HFFc6 (cell line): ENCODE measurements around the gene RBM5. TPM values are rescaled to one million over a fixed set of nuclear protein-coding genes. Genes with fewer than 3 reads are reported as not detected.
"Not testable (repeated sequence)": the region's sequence is repeated elsewhere in the genome, so short reads cannot be mapped to it uniquely, and the experiment has no call there.

Experiments used
- DNase-seq: peaks from one replicate; pipeline ENCODE4 v3.0.0-alpha.2; 2018
- H3K27ac Mint-ChIP-seq: 2 replicates; pipeline ENCODE4 v1.8.0; 2020; ENCODE audit warnings: mild to moderate bottlenecking, mixed read lengths
- H3K27me3 Mint-ChIP-seq: 2 replicates; pipeline ENCODE4 v1.8.0; 2021; ENCODE audit warnings: mild to moderate bottlenecking, moderate library complexity, mixed read lengths; ENCODE audit not compliant: insufficient read depth
- H3K36me3 Mint-ChIP-seq: 2 replicates; pipeline ENCODE4 v1.8.0; 2021; ENCODE audit warnings: low read depth, mixed read lengths
- H3K4me1 Mint-ChIP-seq: 2 replicates; pipeline ENCODE4 v1.8.0; 2020; ENCODE audit warnings: low read depth, mixed read lengths
- H3K4me3 Mint-ChIP-seq: 2 replicates; pipeline ENCODE4 v1.8.0; 2020; ENCODE audit warnings: mild to moderate bottlenecking, moderate library complexity, mixed read lengths
- H3K9me3 Mint-ChIP-seq: 2 replicates; pipeline ENCODE4 v1.8.0; 2020; ENCODE audit warnings: mild to moderate bottlenecking, mixed read lengths
- CTCF ChIP-seq: fragments of 200-600 bp; sonication (generic); IDR thresholded peaks from 2 replicates; pipeline ENCODE4 v1.5.0; 2021; ENCODE audit warnings: antibody characterized with exemption, mild to moderate bottlenecking
- total RNA-seq, 6 experiments: library from RNA; stranded (reverse); fragmentation: NEBNext Ultra II Directional; extraction: Animal tissue kit (Norgen Biotek cat#: 25700); gene quantifications; 2 replicates in 1 of 6; 3 replicates in 5 of 6; pipeline ENCODE4 v1.2.3, GENCODE V29; 2021

Gene RBM5
- total RNA-seq, 6 experiments from 2014 or later: 69.3 to 83.8 (median 78.5) TPM

GRCh38 chr3:50068134-50068533 lies 20.6 kb upstream of the RBM5 start:
- no peaks in the 10 kb centered on the region for H3K27me3 Mint-ChIP-seq
- peak; percentile 38 for DNase-seq
- peaks cover 15% of the 10 kb centered on the region for H3K4me1 Mint-ChIP-seq
- H3K27ac Mint-ChIP-seq: peak overlapping the region; percentile 45; the same call in 1 of the 2 replicates
- peaks cover 48% of the 10 kb centered on the region for H3K36me3 Mint-ChIP-seq
- no peak overlapping the region for H3K4me3 Mint-ChIP-seq
- H3K9me3 Mint-ChIP-seq: no peaks in the 10 kb centered on the region
- TF ChIP-seq CTCF: no peak

- TF ChIP-seq CTCF: no peak
- H3K4me3 Mint-ChIP-seq: no peak overlapping the region
- H3K4me1 Mint-ChIP-seq: no peaks in the 10 kb centered on the region
- no peak overlapping the region for H3K27ac Mint-ChIP-seq
- peaks cover 26% of the 10 kb centered on the region for H3K36me3 Mint-ChIP-seq
- no peaks in the 10 kb centered on the region for H3K9me3 Mint-ChIP-seq
- DNase-seq: no peak
- peaks cover 4% of the 10 kb centered on the region for H3K27me3 Mint-ChIP-seq
Measured at GRCh38 chr3:50078091-50078490, 10.6 kb upstream of the RBM5 start.

GRCh38 chr3:50078622-50079021 lies 10.1 kb upstream of the RBM5 start:
- H3K9me3 Mint-ChIP-seq: no peaks in the 10 kb centered on the region
- peaks cover 20% of the 10 kb centered on the region for H3K36me3 Mint-ChIP-seq
- no peak overlapping the region for H3K27ac Mint-ChIP-seq
- no peak for DNase-seq
- H3K4me1 Mint-ChIP-seq: no peaks in the 10 kb centered on the region
- peaks cover 4% of the 10 kb centered on the region for H3K27me3 Mint-ChIP-seq
- no peak for TF ChIP-seq CTCF
- H3K4me3 Mint-ChIP-seq: no peak overlapping the region

GRCh38 chr3:50084951-50085350 lies 3.8 kb upstream of the RBM5 start:
- H3K27ac Mint-ChIP-seq, H3K9me3 Mint-ChIP-seq, H3K4me3 Mint-ChIP-seq, H3K4me1 Mint-ChIP-seq, DNase-seq, H3K27me3 Mint-ChIP-seq: not testable (repeated sequence)
- H3K36me3 Mint-ChIP-seq: peaks cover 15% of the 10 kb centered on the region

GRCh38 chr3:50089609-50089945 lies 858 bp downstream of the RBM5 start:
- Mint-ChIP-seq H3K4me3 (peak overlapping the region; percentile 99), H3K36me3 (peaks cover 40% of the 10 kb centered on the region), H3K9me3 (peaks cover 3% of the 10 kb centered on the region; the same call in 1 of the 2 replicates), H3K4me1 (peaks cover 26% of the 10 kb centered on the region), H3K27ac (peak overlapping the region; percentile 99), H3K27me3 (no peaks in the 10 kb centered on the region)
- no peak for DNase-seq
- TF ChIP-seq CTCF: no peak

GRCh38 chr3:50090984-50091383 lies 2.3 kb downstream of the RBM5 start:
- DNase-seq: no peak
- H3K36me3 Mint-ChIP-seq: peaks cover 52% of the 10 kb centered on the region
- H3K27me3 Mint-ChIP-seq: no peaks in the 10 kb centered on the region
- no peak for TF ChIP-seq CTCF
- H3K27ac Mint-ChIP-seq: peak overlapping the region; percentile 99
- H3K4me3 Mint-ChIP-seq: peak overlapping the region; percentile 99
- H3K4me1 Mint-ChIP-seq: peaks cover 34% of the 10 kb centered on the region
- peaks cover 3% of the 10 kb centered on the region; the same call in 1 of the 2 replicates for H3K9me3 Mint-ChIP-seq
